Caki2 (cell line): ENCODE results near the gene LAMTOR4. TPM values are rescaled to one million over a fixed set of nuclear protein-coding genes. Genes with fewer than 3 reads are reported as not detected.

Experiments used
- DNase-seq: peaks from one replicate; pipeline ENCODE4 v3.0.0-alpha.2; 2015; ENCODE audit warnings: low read depth
- in situ Hi-C: cut with HindIII; loops from 2 replicates; pipeline ENCODE4 v1.10.0; 2016; ENCODE audit warnings: low sequenced_read_pairs, low pct_unique_long_range_greater_than_20kb, mixed read lengths
- total RNA-seq: library from RNA; depleted of rRNA; stranded (reverse); fragments of >200 nt; shearing (Covaris generic); gene quantifications from 2 replicates; pipeline ENCODE4 v1.2.3, GENCODE V29; 2014; ENCODE audit warnings: low replicate concordance; rRNA removed

The LAMTOR4 gene
- total RNA-seq = 63.0 and 126 TPM in 2 replicates

DNA sequence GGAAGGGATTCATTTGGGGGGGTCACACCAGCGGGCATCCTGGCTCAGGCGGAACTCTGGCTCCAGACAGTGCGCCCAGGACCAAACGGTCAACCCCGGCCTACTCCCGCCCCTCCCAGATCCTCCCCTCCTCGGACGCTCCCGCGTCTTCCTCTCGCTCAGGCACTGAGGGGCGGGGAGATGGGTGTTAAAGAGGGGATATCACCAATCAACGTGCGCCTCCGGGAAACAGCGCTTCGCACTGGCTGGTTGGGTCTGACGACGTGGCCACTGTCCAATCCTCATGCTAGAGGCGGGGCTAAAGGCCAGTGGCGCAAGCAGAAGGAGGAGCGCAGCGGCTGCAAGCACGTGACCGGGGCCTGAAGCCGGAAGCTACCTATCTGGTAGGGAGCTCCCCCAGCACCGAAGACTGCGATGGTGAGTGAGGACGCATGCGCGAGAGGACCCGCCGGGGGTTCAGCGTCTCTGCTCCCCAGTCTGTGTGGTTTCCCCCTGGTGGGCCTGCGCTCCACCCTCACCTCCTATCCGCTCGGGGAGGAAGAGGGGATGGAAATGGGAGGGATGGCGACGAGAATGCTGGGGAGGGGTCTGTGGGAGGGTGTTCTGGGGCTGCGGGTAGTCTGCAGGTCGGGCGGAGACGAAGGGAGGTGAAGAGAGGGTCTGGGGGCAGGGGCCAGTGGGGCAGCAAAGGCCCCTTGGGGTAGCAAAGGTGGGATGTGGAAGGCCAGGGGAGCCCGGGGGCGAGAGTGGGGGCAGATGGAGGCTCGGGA is at the start of gene LAMTOR4:
LAMTOR4 (plus strand) TSS at position 360 of the 770 bp plus-strand sequence; CDS start at position 415, 55 bp downstream.
- peak; percentile 99 for DNase-seq
- in situ Hi-C loops = no loop called here

DNA sequence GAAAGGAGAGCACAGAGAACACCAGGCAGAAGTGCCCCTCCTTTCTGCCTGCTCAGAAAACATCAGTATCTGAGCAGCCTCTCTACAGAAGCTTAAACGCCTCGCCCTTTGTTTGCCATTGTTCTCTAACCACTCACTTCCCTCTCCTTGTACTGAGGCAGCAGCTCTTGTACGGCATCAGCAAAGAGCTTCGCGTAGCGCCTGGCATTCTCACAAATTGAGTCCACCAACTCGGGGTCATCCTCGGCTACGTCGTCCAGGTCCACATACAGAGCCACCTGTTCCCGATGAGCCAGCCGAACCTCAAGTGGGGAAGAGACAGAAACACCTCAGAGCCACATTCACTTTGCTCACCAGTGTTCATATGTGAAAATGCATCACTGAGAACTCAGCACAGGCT is 49.3 kb upstream of the LAMTOR4 start:
- in situ Hi-C loops = no loop called here
- DNase-seq = no peak

DNA sequence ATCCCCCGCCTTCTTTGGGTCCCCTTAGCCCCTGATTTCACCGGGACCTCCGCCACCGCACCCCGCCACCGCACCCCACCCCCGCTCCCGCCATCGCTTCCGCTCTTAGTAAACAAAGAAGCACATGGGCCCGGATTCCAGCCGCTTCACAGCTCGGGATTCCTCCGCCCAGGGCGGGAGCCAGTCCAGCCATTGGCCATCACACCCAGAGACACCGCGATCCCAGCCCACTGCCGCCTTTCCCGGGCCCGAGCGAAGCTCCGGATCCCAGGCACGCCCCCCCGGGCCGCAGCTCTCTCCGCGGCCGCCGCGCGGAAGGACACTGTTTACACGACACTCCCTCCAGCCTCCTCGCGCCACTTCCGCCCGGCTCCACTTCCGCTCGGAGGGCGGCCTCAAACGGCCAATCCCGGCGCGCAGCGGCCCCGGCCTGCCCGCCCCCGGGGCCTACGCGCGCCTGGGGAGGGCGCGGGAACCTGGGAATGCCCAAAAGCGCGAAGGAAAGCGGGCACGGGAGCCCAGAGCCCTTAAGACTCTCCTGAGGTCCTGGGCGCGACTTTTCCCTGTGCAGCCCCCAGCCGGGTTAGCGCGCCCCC is 48.2 kb upstream of the LAMTOR4 start:
- in situ Hi-C loops = no loop called here
- DNase-seq = peak; percentile 94

DNA sequence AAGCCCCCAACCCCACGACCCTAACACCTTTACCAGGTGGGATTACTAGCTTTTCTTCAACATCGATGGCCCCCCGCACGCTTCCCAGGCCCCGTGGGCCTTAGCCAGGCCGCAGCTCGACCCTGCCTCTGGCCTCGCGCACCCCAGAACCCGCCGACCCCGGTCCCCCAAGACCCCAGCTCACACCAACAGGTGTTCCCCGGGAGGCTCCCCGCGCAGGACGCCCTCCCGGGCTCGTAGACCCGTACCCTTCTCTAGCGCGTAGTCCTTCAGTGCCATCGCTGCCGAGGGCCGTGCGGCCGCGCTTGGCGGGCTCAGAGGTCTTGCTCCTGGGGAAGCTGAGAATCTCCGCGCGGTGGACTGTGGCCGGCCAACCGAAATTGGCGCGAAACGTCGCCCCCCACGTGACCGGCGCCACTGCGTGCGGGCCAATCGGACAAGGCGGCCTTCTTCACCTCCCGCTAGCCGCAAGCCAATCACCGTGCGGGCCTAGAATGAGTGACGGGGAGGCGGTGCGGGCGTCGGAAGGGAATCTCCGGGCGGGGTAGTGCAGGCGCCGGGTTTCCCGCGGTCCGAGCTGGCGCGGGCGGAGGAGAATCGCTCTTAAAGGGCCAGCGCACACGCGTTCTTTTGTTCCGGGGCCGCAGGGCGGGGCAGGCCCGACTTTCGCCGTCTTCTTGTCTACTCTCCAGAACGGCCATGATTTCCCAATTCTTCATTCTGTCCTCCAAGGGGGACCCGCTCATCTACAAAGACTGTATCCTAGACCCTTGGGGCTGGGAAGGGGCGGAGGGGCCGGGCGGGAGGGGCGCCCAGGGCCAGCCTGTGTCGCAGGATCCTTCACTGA is 47.5 kb upstream of the LAMTOR4 start, which contains the start of the genes AP4M1 and MCM7:
AP4M1 (plus strand) TSS at position 628 of the 847 bp plus-strand sequence; CDS start at position 700, 72 bp downstream.
MCM7 (minus strand) TSS at position 382 of the 847 bp plus-strand sequence; CDS start at position 279, 103 bp downstream.
- DNase-seq = peak; percentile 99
- in situ Hi-C loops = no loop called here

DNA sequence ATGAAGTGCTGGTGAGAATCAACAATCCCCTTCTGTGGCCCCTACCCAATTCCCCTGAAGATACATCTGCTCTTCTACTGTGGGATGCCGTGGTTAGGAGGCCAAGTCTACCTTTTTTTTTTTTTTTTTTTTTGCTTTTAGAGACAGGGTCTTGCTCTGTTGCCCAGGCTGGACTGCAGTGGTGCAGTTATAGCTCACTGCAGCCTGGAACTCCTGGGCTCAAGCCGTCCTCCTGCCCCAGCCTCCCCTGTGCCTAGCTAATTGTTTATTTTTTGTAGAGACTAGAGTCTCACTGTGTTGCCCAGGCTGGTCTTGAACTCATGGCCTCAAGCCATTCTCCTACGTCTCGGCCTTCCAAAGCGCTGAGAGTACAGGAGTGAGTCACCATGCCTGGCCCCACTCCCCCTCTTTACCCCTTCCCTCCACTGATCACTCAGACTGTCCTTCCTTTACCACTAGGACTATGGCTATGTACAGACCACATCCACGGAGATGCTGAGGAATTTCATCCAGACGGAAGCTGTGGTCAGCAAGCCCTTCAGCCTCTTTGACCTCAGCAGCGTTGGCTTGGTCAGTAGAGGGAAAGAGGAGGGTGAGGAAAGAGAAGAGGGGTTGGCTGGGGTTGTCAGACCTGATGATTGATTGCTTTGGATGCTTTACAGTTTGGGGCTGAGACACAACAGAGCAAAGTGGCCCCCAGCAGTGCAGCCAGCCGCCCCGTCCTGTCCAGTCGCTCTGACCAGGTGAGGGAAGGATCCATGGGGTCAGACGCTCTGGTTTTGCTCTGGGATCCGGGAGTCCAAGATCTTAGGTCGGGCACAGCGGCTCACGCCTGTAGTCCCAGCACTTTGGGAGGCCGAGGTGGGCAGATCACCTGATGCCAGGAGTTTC is 45.5 kb upstream of the LAMTOR4 start:
- DNase-seq = no peak
- in situ Hi-C loops = no loop called here

DNA sequence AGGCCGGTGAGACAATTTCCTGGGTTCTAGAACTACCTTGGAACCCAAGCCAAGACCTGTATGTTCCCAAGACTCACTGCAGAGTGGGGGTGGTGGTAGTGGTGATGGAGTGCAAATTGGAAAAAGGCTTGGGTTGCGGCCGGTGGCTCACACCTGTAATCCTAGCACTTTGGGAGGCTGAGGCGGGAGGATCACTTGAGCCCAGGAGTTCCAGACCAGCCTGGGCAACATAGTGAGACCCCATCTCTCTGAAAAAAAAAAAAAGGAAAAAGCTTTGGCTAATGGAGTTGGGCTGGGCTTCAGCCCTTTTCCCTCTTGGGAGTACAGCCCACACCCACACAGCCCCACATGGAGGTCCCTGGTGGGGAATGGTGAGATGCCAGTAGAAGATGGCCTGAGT is 43.2 kb upstream of the LAMTOR4 start:
- no peak for DNase-seq
- in situ Hi-C loops = no loop called here

DNA sequence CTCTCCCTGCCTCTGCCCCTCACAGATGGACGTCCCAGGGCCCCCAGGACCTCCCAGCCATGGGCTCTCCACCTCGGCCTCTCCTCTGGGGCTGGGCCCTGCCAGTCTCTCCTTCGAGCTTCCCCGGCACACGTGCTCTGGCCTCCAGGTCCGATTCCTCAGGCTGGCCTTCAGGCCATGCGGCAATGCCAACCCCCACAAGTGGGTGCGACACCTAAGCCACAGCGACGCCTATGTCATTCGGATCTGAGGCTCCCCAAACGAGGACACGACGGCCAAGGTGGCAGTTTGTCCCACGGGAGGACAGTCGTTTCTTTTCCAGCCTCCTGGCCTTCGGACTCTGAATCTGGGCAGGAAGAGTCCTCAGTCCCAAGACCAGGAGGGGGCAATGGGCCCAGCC is 42.1 kb upstream of the LAMTOR4 start:
- in situ Hi-C loops = no loop called here
- no peak for DNase-seq

DNA sequence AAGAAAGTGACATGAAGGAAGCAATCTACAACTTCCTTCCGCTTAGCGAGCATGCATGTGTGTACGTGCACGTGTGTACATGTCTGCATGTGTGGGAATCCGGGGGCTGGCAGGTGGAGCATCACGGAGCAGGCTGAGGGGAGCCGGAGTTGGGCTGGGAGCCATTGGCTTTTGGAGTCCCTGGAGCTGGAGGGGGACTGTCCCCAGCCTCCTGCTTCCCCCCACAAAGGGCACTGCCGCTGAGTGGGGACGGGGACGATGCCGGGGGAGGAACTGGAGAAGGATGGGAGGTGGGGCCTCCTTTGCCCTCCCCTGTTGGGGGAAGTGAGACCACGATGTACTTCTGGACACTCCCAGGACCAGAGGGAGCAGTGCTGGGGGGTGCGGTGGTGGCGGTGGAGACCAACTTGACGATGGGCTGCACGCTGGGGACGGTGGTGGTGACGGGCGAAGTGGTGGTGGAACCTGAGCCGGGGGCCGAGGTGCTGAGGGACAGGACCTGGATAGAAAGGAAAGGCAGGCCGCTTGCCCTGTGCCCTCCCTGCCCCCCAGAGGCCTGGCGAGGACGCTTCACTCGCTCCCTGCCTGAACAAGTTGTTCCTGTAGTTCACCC is 41.5 kb upstream of the LAMTOR4 start:
- in situ Hi-C loops = no loop called here

DNA sequence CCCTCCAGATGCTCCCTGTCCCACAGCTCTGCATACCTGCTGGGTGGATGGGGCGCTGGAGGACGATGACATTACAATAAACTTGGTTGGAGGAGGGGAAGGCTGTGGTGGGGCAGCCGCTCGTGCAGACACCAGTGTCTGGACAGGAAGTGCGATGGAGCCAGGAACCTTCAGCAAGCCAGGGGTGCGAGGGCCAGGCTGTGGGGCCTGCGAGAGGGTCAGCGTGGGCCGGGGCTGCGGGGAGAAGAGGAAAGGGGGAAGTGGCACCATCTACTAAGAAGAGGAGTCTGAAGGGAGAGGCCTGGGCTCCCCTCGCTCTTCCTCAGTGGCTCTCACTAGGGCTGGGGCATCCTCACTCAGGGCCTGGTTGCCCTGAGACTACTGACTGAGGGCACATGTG is 40.8 kb upstream of the LAMTOR4 start:
- no peak for DNase-seq
- in situ Hi-C loops = no loop called here

More for the DNA sequence above, 41.5 kb upstream of the LAMTOR4 start:
- no peak for DNase-seq

DNA sequence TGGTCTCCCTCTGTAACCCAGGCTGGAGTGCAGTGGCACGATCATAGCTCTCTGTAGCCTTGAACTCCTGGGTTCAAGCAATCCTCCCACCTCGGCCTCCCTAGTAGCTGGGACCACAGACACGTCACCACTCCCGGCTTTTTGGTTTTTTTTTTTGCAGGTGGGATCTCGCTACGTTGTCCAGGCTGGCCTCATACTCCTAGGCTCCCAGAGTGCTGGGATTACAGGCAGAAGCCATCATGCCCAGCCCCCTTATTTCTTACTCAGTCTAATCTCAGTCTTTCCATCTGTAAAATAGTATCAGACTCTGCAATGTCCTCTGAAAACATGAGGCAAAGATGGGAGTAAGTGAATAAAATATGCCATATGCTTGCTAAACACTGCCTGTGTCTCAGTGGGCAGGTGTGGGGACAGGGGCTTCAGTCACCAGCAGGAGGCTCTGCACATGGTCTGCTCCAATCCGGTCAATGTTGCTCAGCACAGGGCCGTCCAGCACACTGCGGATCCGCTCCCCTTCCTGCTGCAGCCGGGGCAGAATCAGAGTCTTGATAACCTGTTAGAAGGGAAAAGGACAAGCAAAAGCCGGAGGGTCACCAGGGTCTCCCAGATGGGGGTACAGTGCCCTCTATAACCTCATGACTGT is 39.1 kb upstream of the LAMTOR4 start:
- DNase-seq = no peak
- in situ Hi-C loops = no loop called here

DNA sequence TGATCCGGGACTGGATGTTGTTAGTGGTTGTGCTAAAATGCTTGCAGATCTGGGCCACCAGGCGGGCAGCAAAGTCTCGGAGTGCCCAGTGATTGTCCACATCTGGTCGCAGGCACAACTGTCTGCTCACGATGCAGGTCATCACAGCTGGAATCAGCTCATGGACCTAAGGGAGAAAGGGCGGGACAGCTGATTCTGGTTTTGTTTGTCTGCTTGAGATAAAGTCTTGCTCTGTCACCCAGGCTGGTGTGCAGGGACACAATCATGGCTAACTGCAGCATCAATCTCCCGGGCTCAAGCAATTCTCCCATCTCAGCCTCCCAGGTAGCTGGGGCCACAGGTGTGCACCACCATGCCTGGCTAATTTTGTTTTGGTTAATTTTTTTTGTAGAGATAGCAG is 37.6 kb upstream of the LAMTOR4 start:
- DNase-seq = no peak
- in situ Hi-C loops = no loop called here

DNA sequence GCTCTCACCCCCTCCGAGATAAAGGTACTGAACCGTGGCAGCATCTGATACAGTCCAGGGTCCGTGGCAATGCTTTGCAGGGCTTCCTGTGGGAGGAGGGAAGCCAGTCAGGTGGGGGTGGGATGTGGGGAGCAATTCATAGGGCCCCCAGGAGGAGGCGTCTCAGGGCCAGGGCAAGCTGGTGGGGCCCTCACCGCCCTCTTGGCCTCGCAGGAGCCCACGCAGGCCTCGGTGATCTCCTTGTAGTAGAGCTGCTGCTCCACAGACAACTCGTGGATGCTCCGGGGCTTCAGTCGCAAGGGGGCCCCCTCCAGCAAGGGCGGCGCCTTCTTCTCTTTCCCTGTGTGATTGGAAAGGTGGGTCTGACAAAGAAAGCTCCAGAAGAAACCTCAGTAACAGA is 36.8 kb upstream of the LAMTOR4 start:
- in situ Hi-C loops = no loop called here
- DNase-seq = no peak

DNA sequence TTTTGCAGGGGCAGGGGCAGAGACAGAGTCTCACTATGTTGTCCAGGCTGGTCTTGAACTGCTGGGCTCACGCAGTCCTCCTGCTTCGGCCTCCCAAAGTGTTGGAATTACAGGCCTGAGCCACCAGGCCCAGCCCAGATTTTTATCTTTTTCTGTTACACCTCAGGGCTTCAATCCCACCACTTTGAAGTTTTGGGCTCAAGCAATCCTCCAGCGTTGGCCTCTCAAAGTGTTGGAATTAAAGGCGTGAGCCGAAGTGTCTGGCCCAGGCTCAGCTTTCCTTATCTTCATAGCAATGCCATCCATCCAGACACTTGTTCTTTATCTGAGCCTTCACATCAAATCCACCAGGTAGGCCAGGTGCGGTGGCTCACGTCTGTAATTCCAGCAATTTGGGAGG is 33.7 kb upstream of the LAMTOR4 start:
- DNase-seq = no peak
- in situ Hi-C loops = no loop called here

DNA sequence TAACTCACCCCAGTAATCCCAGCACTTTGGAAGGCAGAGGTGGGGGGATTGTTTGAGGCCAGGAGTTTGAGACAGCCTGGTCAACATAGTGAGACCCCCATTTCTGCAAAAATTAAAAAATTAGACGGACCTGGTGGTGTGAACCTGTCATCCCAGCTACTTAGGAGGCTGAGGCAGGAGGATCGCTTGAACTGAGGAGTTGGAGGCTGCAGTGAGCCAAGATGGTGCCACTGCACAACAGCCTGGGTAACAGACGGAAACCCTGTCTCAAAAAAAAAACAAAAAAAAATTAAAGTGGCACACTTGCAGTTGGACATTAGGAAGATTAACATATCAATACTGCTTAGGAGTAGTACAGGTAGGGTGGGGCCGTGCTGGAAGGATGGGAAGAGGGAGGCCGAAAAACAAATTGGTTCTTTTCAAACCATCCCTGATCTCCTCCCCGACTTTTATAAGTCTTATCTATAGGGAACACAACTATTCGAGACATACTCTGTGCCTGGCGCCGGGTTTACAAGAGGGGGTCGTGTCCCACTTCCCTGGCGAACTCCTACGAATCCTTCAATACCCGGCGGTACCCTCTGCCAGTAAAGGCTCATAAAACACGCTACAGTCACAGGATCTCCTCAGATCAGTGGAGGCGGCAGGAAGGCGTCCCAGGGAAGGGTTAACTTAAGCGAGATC is 30.2 kb upstream of the LAMTOR4 start:
- no peak for DNase-seq
- in situ Hi-C loops = no loop called here

DNA sequence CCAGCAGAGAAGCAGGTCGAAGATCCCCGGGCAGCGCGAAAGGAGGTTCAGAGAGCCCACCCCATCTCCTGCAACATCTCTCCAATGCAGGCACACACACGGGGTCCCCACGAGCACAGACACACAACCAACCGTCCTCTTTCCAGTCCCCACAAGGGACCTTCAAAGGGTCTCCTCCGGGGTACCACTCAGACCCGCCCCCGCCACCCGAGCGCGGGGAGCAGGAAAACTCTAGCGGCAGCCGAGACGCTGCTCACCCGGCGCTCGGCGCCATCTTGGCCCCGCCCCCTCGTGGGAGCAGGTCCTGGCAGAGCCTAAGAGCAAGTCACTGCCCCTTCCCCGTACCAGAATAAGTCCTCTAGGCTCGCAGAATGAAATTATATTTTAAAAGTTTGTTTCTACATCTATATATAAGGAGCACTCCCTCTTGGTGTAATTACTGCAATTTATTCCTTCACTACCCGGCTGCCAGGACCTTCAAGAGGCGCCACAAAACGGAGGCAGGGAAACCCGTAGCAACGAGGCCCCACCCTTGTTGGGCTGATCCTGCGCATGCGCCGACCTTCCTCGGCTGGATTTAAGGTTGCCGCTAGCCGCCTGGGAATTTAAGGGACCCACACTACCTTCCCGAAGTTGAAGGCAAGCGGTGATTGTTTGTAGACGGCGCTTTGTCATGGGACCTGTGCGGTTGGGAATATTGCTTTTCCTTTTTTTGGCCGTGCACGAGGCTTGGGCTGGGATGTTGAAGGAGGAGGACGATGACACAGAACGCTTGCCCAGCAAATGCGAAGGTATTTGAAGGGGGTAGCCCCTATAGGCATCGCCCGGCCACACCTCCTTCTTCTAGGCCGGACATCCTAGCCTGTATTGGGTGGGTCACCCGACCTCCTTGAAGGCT is 29.4 kb upstream of the LAMTOR4 start, which contains the start of the genes CNPY4 and TAF6:
CNPY4 (plus strand) TSS at position 563 of the 898 bp plus-strand sequence; CDS start at position 674, 111 bp downstream.
TAF6 (minus strand) TSS at position 287 of the 898 bp plus-strand sequence. CDS start 5,149 bp downstream, outside the sequence.
- in situ Hi-C loops = no loop called here
- peak; percentile 89 for DNase-seq
